Measurements from ENCODE around the gene PRKCZ. TPM values are rescaled to one million over a fixed set of nuclear protein-coding genes. Genes with fewer than 3 reads are reported as not detected.

The PRKCZ gene
- total and polyA plus RNA-seq, 7 experiments from 2014 or later = 3.6 to 29.6 (median 24.0) TPM

GRCh38 chr1:2204415-2205190 is 154.4 kb downstream of the PRKCZ start:
- H3K27ac ChIP-seq (ENCODE audit: low read depth, low read length) = peak overlapping the region; percentile 70
- no peaks in the 10 kb centered on the region for H3K9me3 Mint-ChIP-seq
- peaks cover 4 to 6% of the 10 kb centered on the region in 2 donors for H3K4me1 ChIP-seq (ENCODE audit: control insufficient read depth in 2 of 2, insufficient read depth in 2 of 2, low read length in 2 of 2)
- no peaks in the 10 kb centered on the region for H3K36me3 Mint-ChIP-seq
- peak overlapping the region; percentile 27 for H3K4me3 ChIP-seq (ENCODE audit: low read length)
- H3K4me3 Mint-ChIP-seq = peak overlapping the region in 7 of 10 donors; percentile 37 to 77 (median 62)
- CTCF ChIA-PET = interaction anchor here (0.6 kb wide), 1 partner anchor 10 kb away, joined by 4 read pairs; the partner anchor contains the start of gene FAAP20
- H3K27me3 Mint-ChIP-seq = peaks cover 0 to 4% (median 0%) of the 10 kb centered on the region in 5 donors
- no peaks in the 10 kb centered on the region for H3K27me3 ChIP-seq (ENCODE audit: control insufficient read depth in 2 of 2, insufficient read depth in 2 of 2, low read length in 2 of 2)
- H3K36me3 ChIP-seq (ENCODE audit: control insufficient read depth in 2 of 3, insufficient read depth in 3 of 3, low read length in 3 of 3) = no peaks in the 10 kb centered on the region
- DNase-seq = peak in 2 of 9 donors; percentile 26 to 46
- peaks cover 4 to 16% (median 9%) of the 10 kb centered on the region in 7 donors for H3K4me1 Mint-ChIP-seq
- H3K9me3 ChIP-seq (ENCODE audit: control insufficient read depth in 2 of 3, low read length in 3 of 3) = no peaks in the 10 kb centered on the region
- intact Hi-C loops (cut with micrococcal nuclease) = loop anchor here (1.0 to 2.0 kb wide), 14 partner anchors 9 to 382 kb away; partner anchors contain the start of genes PANK4 (in 2 of the 2), MORN1 (in 1 of the 2), PRXL2B (in 1 of the 2) and RER1 (in 1 of the 2)
- POLR2A ChIA-PET = interaction anchor here (0.8 to 3.0 kb wide), 7 partner anchors 23 to 111 kb away, joined by 3 to 13 read pairs (median 5); no protein-coding TSS in a partner anchor
- peak overlapping the region in 4 of 9 donors; percentile 17 to 69 (median 40) for H3K27ac Mint-ChIP-seq
- no peak for ATAC-seq

- no peaks in the 10 kb centered on the region for H3K36me3 Mint-ChIP-seq
These were observed 155.2 kb downstream of the PRKCZ start for GRCh38 chr1:2205191-2205952.

DNA sequence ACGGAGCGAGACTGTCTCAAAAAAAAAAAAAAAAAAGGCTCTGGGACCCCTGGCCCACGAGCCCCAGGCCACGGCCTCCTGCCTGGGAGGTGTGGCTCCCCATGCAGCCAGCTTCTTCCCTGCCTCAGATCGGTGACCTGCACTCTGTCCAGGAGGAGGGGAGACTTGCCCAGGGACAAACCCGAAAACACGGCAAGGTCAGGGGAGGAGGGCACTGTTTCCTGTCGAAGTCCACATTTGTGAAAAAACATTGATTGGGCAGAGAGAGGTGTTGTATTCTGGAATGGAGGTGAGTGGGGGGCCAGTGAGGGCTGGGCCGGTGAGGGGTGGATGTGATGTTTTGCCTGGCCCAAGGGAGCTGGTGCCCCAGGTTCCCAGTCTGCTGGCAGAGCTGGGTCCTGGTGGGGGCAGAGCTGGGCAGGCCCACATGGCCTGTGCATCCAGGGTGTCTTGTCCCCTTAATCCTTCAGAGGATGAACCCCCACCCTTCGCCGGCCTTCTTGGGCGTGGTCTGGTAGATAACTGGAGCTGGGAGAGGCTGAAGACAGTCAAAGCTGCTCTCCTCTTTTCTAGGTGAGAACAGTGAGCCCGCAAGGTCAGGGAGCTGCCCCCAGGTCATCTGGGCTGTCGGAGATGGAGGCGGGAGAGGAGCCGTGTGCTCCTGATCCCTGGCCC is 156.7 kb downstream of the PRKCZ start:
- no peaks in the 10 kb centered on the region for H3K27me3 ChIP-seq (ENCODE audit: control insufficient read depth in 2 of 2, insufficient read depth in 2 of 2, low read length in 2 of 2)
- H3K36me3 ChIP-seq (ENCODE audit: control insufficient read depth in 2 of 3, insufficient read depth in 3 of 3, low read length in 3 of 3) = no peaks in the 10 kb centered on the region
- DNase-seq (no peak), ATAC-seq (no peak)
- Mint-ChIP-seq H3K27me3 (peaks cover 0 to 4% (median 0%) of the 10 kb centered on the region in 5 donors), H3K27ac (peak overlapping the region in 1 of 9 donors; percentile 10), H3K4me3 (peak overlapping the region in 3 of 10 donors; percentile 25 to 72 (median 51)), H3K4me1 (peaks cover 0 to 9% (median 4%) of the 10 kb centered on the region in 7 donors), H3K9me3 (no peaks in the 10 kb centered on the region), H3K36me3 (no peaks in the 10 kb centered on the region)
- no peak overlapping the region for H3K27ac ChIP-seq (ENCODE audit: low read depth, low read length)
- no peaks in the 10 kb centered on the region for H3K9me3 ChIP-seq (ENCODE audit: control insufficient read depth in 2 of 3, low read length in 3 of 3)
- POLR2A ChIA-PET = interaction anchor here (0.8 to 2.1 kb wide), 4 partner anchors 12 to 82 kb away, joined by 3 to 8 read pairs (median 4); partner anchors contain the start of genes FAAP20 and SKI
- no peak overlapping the region for H3K4me3 ChIP-seq (ENCODE audit: low read length)
- peaks cover 0 to 6% of the 10 kb centered on the region in 2 donors for H3K4me1 ChIP-seq (ENCODE audit: control insufficient read depth in 2 of 2, insufficient read depth in 2 of 2, low read length in 2 of 2)
- intact Hi-C loops (cut with micrococcal nuclease) = no loop called here
- CTCF ChIA-PET = interaction anchor here (0.9 to 2.0 kb wide), 2 partner anchors 12 to 49 kb away, joined by 4 to 5 read pairs; partner anchors contain the start of gene FAAP20

More at GRCh38 chr1:2205191-2205952, 155.2 kb downstream of the PRKCZ start:
- H3K27ac Mint-ChIP-seq = peak overlapping the region in 5 of 9 donors; percentile 17 to 65 (median 56)
- DNase-seq (peak; percentile 86 to 94 (median 93)), ATAC-seq (peak; percentile 98)
- Histone ChIP-seq H3K27me3 (ENCODE audit: control insufficient read depth in 2 of 2, insufficient read depth in 2 of 2, low read length in 2 of 2) (no peaks in the 10 kb centered on the region), H3K4me3 (ENCODE audit: low read length) (peak overlapping the region; percentile 70), H3K9me3 (ENCODE audit: control insufficient read depth in 2 of 3, low read length in 3 of 3) (no peaks in the 10 kb centered on the region), H3K4me1 (ENCODE audit: control insufficient read depth in 2 of 2, insufficient read depth in 2 of 2, low read length in 2 of 2) (peaks cover 0 to 6% of the 10 kb centered on the region in 2 donors), H3K27ac (ENCODE audit: low read depth, low read length) (peak overlapping the region; percentile 60), H3K36me3 (ENCODE audit: control insufficient read depth in 2 of 3, insufficient read depth in 3 of 3, low read length in 3 of 3) (no peaks in the 10 kb centered on the region)
- CTCF ChIA-PET = interaction anchor here (0.5 to 2.0 kb wide), 3 partner anchors 10 to 1216 kb away, joined by 4 to 5 read pairs (median 5); partner anchors contain the start of gene FAAP20
- H3K4me1 Mint-ChIP-seq = peaks cover 0 to 9% (median 4%) of the 10 kb centered on the region in 7 donors
- H3K4me3 Mint-ChIP-seq = peak overlapping the region; percentile 53 to 79 (median 68)
- peaks cover 0 to 4% (median 0%) of the 10 kb centered on the region in 5 donors for H3K27me3 Mint-ChIP-seq
- no peaks in the 10 kb centered on the region for H3K9me3 Mint-ChIP-seq
- POLR2A ChIA-PET = interaction anchor here (0.6 to 3.0 kb wide), 9 partner anchors 11 to 110 kb away, joined by 3 to 13 read pairs (median 4); partner anchors contain the start of gene SKI
- intact Hi-C loops (cut with micrococcal nuclease) = loop anchor here (1.0 to 2.0 kb wide), 12 partner anchors 10 to 381 kb away; partner anchors contain the start of genes PANK4 (in 2 of the 2), MORN1 (in 1 of the 2), PRXL2B (in 1 of the 2) and RER1 (in 1 of the 2)

- Mint-ChIP-seq H3K36me3 (no peaks in the 10 kb centered on the region), H3K27me3 (peaks cover 0 to 4% (median 0%) of the 10 kb centered on the region in 5 donors), H3K27ac (peak overlapping the region in 1 of 9 donors; percentile 28), H3K4me3 (no peak overlapping the region), H3K9me3 (no peaks in the 10 kb centered on the region), H3K4me1 (peaks cover 0 to 14% (median 5%) of the 10 kb centered on the region in 7 donors)
- H3K4me1 ChIP-seq (ENCODE audit: control insufficient read depth in 2 of 2, insufficient read depth in 2 of 2, low read length in 2 of 2) = peaks cover 13 to 15% of the 10 kb centered on the region in 2 donors
- H3K9me3 ChIP-seq (ENCODE audit: control insufficient read depth in 2 of 3, low read length in 3 of 3) = no peaks in the 10 kb centered on the region
- intact Hi-C loops (cut with micrococcal nuclease) = no loop called here
- H3K4me3 ChIP-seq (ENCODE audit: low read length) = no peak overlapping the region
- CTCF ChIA-PET = no interaction called here
- POLR2A ChIA-PET = interaction anchor here (0.9 to 1.1 kb wide), 3 partner anchors 10 to 26 kb away, joined by 3 to 4 read pairs (median 3); no protein-coding TSS in a partner anchor
- no peak overlapping the region for H3K27ac ChIP-seq (ENCODE audit: low read depth, low read length)
- H3K27me3 ChIP-seq (ENCODE audit: control insufficient read depth in 2 of 2, insufficient read depth in 2 of 2, low read length in 2 of 2) = no peaks in the 10 kb centered on the region
- no peaks in the 10 kb centered on the region for H3K36me3 ChIP-seq (ENCODE audit: control insufficient read depth in 2 of 3, insufficient read depth in 3 of 3, low read length in 3 of 3)
- no peak for ATAC-seq
- no peak for DNase-seq
These were observed 158.4 kb downstream of the PRKCZ start for GRCh38 chr1:2208309-2209239.

DNA sequence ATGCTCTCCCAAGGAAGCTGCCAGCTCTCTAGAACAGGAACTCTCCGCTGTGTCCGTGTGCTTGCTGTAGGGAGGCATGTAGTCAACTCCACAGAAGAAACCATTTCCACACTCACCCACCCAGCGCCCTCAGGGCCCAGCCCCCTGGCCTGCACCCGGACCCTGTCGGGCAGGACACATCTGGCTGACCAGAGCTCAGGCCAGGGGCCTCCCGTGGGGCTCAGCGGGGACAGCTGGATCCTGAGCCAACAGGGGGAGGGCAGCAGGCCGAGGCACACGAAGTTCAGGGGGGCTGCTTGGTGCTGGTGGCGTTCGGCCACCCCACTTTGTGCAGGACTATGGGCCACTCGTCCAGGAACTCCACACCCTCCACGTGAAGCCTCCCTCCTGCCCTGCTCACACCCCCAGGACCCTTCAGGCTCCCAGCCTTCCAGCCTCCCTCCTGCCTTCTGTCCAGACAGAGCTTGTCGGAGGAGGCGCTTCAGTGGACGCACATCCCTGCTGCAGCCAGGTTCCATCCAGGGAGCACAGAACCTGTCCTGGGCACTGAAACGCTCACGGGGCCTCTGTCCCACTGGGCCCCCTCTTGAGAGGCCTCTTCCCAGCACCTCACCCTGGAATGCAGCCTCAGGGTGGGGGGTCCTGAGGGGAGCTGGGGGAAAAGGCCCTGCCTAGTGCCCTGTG is 159.3 kb downstream of the PRKCZ start:
- Mint-ChIP-seq H3K4me3 (no peak overlapping the region), H3K27ac (peak overlapping the region in 1 of 9 donors; percentile 28), H3K4me1 (peaks cover 0 to 11% (median 5%) of the 10 kb centered on the region in 7 donors), H3K36me3 (no peaks in the 10 kb centered on the region), H3K27me3 (peaks cover 0 to 4% (median 0%) of the 10 kb centered on the region in 5 donors), H3K9me3 (no peaks in the 10 kb centered on the region)
- ChIA-PET CTCF (no interaction called here), POLR2A (interaction anchor here (0.9 to 1.1 kb wide), 3 partner anchors 11 to 25 kb away, joined by 3 to 4 read pairs (median 3); no protein-coding TSS in a partner anchor)
- no peaks in the 10 kb centered on the region for H3K36me3 ChIP-seq (ENCODE audit: control insufficient read depth in 2 of 3, insufficient read depth in 3 of 3, low read length in 3 of 3)
- no peaks in the 10 kb centered on the region for H3K9me3 ChIP-seq (ENCODE audit: control insufficient read depth in 2 of 3, low read length in 3 of 3)
- peaks cover 13 to 15% of the 10 kb centered on the region in 2 donors for H3K4me1 ChIP-seq (ENCODE audit: control insufficient read depth in 2 of 2, insufficient read depth in 2 of 2, low read length in 2 of 2)
- intact Hi-C loops (cut with micrococcal nuclease) = no loop called here
- no peak overlapping the region for H3K27ac ChIP-seq (ENCODE audit: low read depth, low read length)
- no peak for ATAC-seq
- H3K4me3 ChIP-seq (ENCODE audit: low read length) = no peak overlapping the region
- H3K27me3 ChIP-seq (ENCODE audit: control insufficient read depth in 2 of 2, insufficient read depth in 2 of 2, low read length in 2 of 2) = no peaks in the 10 kb centered on the region
- no peak for DNase-seq
